Measurements from ENCODE around the gene RAB11FIP5.
"Not testable (repeated sequence)": the region's sequence is repeated elsewhere in the genome, so short reads cannot be mapped to it uniquely, and the experiment has no call there.

RAB11FIP5 gene, protein sequence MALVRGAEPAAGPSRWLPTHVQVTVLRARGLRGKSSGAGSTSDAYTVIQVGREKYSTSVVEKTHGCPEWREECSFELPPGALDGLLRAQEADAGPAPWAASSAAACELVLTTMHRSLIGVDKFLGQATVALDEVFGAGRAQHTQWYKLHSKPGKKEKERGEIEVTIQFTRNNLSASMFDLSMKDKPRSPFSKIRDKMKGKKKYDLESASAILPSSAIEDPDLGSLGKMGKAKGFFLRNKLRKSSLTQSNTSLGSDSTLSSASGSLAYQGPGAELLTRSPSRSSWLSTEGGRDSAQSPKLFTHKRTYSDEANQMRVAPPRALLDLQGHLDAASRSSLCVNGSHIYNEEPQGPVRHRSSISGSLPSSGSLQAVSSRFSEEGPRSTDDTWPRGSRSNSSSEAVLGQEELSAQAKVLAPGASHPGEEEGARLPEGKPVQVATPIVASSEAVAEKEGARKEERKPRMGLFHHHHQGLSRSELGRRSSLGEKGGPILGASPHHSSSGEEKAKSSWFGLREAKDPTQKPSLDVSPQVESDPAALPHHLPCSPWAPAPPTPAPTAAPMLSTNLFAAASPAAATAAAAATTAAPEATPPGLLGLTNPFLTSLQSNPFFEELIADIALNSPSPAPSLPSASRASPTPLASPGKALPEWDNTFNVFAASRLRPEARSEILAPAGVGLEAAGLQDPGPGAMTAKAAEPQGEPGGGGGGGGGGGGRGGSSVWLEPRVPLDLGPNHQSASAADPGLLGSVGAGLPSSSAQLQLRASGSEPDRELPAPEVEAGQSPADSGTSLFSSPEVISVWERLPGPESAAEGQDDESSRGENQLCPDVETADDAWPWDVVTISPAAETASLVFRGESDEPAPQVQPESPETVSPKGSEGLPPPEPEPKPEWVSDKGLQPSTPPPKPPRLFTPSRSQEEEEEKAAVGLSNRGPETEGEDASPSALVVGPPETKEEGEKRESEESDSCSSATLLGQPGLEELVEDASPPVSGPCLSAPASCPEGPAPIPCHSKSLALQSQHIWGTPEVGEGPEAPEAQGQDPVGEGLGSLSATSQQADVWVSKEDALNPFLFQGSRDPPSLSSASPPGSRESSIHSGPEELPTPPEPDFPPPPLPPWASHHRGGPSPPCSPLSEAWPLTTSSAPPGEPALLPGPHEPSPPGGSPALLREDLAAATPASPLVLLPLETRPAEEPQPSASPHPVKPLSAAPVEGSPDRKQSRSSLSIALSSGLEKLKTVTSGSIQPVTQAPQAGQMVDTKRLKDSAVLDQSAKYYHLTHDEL (N-terminal part only)

DNA sequence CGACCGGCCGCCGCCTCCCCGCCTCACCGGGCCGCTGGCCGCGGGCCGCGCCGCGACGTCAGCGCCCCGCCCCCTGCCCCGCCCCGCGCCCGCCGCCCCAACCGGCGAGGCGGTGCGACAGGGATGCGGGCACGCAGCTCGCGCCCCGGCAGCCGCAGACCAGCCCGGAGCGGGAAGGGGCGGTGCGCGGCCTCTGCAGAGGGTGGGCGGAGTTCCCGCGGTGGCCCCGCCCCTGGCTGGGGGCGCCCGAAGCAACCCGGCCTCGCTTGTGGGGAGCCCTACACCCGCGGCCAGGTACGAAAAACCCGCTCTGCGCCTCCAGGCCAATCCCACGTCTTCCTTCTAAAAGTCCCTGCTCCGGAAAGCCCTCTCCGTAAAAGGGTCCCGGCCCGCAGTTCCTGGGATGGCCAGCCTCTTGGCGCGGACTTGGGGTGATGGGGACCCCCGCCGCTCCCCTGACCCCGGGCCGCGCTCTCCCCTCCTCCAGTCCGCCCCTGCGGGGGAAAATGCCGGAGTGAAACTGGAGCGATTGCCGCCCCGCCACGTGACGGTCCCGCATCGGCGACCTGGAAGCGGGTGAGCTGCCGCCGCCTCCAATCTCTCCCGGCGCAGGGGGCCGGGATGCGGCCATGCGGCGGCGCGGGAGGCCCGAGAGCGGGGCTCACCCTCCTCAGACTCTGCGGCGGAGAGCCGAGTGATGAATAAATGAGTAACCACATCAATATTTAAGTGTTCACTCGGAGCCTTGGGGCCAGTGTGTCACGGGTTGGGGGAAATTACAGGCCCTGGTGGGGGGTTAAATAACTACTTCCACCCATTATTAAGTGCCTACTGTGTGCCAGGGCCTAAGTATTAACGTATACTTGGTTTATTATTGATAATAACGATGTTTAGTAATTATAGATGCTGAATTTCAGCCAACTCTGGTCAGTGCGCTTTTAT is at the start of gene RAB11FIP5:
Gene RAB11FIP5, minus strand, starts transcription at position 36 of the 942 bp plus-strand sequence. CDS start 171 bp downstream, outside the sequence.
- DNase-seq = peak; percentile 82

- DNase-seq = peak; percentile 84
These were observed 43.9 kb upstream of the RAB11FIP5 start for GRCh38 chr2:73156539-73157124.

GRCh38 chr2:73142937-73143336 is 30.2 kb upstream of the RAB11FIP5 start:
- DNase-seq = no peak

- DNase-seq = no peak
These were observed 29.1 kb upstream of the RAB11FIP5 start for GRCh38 chr2:73141896-73142295.

GRCh38 chr2:73135236-73135635 is 22.5 kb upstream of the RAB11FIP5 start:
- DNase-seq = no peak

GRCh38 chr2:73134471-73134870 is 21.7 kb upstream of the RAB11FIP5 start:
- DNase-seq = no peak

DNA sequence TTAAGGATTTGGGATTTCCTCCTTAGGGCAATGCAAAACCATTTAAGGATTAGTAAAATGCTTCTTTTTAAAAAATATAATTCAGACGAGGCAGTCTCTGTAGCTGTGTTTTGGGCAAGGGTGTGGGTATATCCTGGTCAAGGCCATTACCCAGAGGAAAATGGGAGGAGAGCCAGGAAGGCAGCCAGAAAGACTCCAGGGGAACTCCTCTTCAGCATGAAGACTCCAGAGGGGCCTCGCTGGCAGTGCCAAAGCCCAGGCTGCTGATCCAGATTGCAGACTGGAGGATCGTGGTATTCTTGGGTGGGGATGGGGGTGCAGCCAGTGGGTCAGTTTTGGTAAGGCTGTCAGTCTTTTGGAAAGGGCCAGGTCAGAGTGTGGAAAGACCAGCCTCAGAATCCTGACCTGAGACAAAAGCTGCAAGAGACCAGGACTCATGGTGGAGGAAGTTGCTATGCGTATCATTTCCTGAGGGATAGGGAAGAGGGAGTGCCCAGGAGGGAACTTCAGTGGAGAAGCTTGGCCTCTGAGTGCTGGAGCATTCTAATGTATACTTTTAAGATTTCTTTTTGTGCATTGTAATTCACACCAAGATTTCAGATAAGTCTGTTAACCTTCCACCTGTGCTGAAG is 20.9 kb upstream of the RAB11FIP5 start:
- no peak for DNase-seq

GRCh38 chr2:73131807-73132206 is 19.1 kb upstream of the RAB11FIP5 start:
- no peak for DNase-seq

DNA sequence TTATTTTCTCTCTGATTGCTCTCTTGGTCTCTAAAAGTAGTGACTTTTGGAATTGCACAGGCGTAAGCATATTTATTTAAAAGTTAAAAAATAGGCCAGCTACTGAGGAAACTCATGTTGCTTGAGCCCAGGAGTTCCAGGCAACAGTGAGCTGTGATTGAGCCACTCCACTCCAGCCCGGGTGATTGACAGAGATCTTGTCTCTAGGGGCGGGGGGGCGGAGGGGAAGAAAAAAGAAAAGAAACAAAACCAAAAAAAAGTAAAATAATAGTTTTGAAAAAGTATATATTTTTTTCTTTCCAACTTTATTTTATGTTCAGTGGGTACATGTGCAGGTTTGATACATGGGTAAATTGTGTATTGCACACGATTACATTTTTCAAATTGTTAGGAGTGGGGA is 18.0 kb upstream of the RAB11FIP5 start:
- DNase-seq = no peak

GRCh38 chr2:73128841-73129535 is 16.2 kb upstream of the RAB11FIP5 start:
- no peak for DNase-seq

- DNase-seq = no peak
These were observed 9.8 kb upstream of the RAB11FIP5 start for GRCh38 chr2:73122536-73122935.

DNA sequence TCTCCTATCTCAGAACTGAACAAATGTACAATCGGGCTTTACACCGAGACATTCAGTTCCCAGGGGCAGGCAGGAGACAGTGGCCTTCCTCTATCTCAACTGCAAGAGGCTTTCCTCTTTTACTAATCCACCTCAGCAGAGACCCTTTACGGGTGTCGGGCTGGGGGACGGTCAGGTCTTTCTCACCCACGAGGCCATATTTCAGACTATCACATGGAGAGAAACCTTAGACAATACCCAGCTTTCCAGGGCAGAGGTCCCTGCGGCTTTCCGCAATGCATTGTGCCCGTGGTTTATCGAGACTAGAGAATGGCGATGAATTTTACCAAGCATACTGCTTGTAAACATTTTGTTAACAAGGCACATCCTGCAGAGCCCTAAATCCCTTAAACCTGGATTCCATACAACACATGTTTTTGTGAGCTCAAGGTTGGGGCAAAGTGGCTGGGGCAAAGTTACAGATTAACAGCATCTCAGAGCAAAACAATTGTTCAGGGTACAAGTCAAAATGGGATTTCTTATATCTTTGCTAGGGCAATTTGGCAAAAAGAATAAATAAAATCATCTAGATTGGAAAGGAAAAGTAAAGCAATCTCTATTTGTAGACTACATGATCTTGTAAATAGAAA is 7.0 kb upstream of the RAB11FIP5 start:
- DNase-seq = not testable (repeated sequence)

GRCh38 chr2:73117441-73117840 is 4.7 kb upstream of the RAB11FIP5 start:
- DNase-seq = no peak

GRCh38 chr2:73116182-73116960 is 3.6 kb upstream of the RAB11FIP5 start:
- DNase-seq = no peak

- DNase-seq = no peak
These were observed 1.6 kb upstream of the RAB11FIP5 start for GRCh38 chr2:73114273-73114867.

GRCh38 chr2:73112026-73112912 is 479 bp downstream of the RAB11FIP5 start:
- DNase-seq = peak; percentile 75

Measured in islet precursor cell (in vitro differentiated cells).